Measurements from ENCODE around the gene KDF1. TPM values are rescaled to one million over a fixed set of nuclear protein-coding genes. Genes with fewer than 3 reads are reported as not detected.
A peak's percentile ranks its signal among the peaks of the same experiment; 100 is the strongest.

KDF1 gene
- total and polyA plus RNA-seq, 2 donors (not counting 3 experiments of a cell fraction or from before 2014, with no cell fraction given): not detected

DNA sequence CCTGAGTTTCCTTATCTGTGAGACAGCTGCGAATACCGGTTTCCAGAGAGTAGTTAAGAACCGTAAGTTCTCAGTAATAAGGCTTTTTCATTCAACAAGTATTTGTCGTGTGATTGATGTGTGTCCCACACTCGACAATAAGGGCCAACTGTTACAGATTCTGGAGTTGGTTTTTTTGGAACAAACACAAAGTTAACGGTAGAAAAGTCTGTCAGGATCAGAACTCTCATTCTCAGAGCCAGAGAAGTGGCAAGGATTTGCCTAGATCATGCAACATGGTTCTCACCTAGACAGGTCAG, 37.9 kb downstream of the KDF1 start:
- DNase-seq (ENCODE audit: low read depth, low spot score) (peak; percentile 10), FAIRE-seq (peak; percentile 81)
- H3K27me3 ChIP-seq (ENCODE audit: control insufficient read depth in 2 of 2, insufficient read depth in 2 of 2, low read length in 2 of 2): no peaks in the 10 kb centered on the region
- peaks cover 26% of the 10 kb centered on the region for H3K4me1 ChIP-seq (ENCODE audit: control insufficient read depth, extremely low read depth, insufficient read depth, low read length)
- TF ChIP-seq FOS (IDR thresholded peaks at IDR 0.05; ENCODE audit: borderline replicate concordance, insufficient read depth, low read length): no peak
- TF ChIP-seq POLR2AphosphoS5 (IDR thresholded peaks at IDR 0.05; ENCODE audit: insufficient read depth, low read depth, low read length): peak; percentile 3
- POLR2A ChIA-PET: no interaction called here
- no peaks in the 10 kb centered on the region for H3K9me3 ChIP-seq (replicated peaks; ENCODE audit: control insufficient read depth, insufficient read depth, low read length)
- CTCF ChIA-PET: no interaction called here
- no peak overlapping the region for H2AFZ ChIP-seq (ENCODE audit: low read depth, low read length)
- H3K36me3 ChIP-seq (ENCODE audit: control insufficient read depth in 2 of 2, extremely low read depth in 1 of 2, insufficient read depth in 2 of 2, low read length in 2 of 2): peaks cover 11 to 12% of the 10 kb centered on the region in 2 experiments
- H3K4me2 ChIP-seq (ENCODE audit: insufficient read depth, low read length): peak overlapping the region; percentile 80
- H3K9me1 ChIP-seq (replicated peaks; ENCODE audit: control insufficient read depth, extremely low read depth, insufficient read depth, low read length): no peaks in the 10 kb centered on the region
- intact Hi-C loops (cut with micrococcal nuclease) (no loop called here), dilution Hi-C loops (cut with MboI; ENCODE audit: extremely low pct_ligation_motif_present, low sequenced_read_pairs) (no loop called here)
- no peaks in the 10 kb centered on the region for H4K20me1 ChIP-seq (replicated peaks; ENCODE audit: control insufficient read depth, extremely low read depth, insufficient read depth, low read length)
- TSS peak; percentile 57 for BruUV-seq (replicated peaks)
- peak overlapping the region; percentile 81 for H3K9ac ChIP-seq (replicated peaks; ENCODE audit: extremely low read depth, insufficient read depth, low read length)
- peak overlapping the region; percentile 49 to 100 (median 74) for H3K4me3 ChIP-seq (replicated peaks in 1 of 3; ENCODE audit: insufficient read depth in 1 of 3, low read depth in 1 of 3, low read length in 3 of 3)
- H3K79me2 ChIP-seq (ENCODE audit: control insufficient read depth, insufficient read depth, low read length): peaks cover 48% of the 10 kb centered on the region
- H3K27ac ChIP-seq (ENCODE audit: insufficient read depth, low read depth, low read length): peak overlapping the region; percentile 71

DNA sequence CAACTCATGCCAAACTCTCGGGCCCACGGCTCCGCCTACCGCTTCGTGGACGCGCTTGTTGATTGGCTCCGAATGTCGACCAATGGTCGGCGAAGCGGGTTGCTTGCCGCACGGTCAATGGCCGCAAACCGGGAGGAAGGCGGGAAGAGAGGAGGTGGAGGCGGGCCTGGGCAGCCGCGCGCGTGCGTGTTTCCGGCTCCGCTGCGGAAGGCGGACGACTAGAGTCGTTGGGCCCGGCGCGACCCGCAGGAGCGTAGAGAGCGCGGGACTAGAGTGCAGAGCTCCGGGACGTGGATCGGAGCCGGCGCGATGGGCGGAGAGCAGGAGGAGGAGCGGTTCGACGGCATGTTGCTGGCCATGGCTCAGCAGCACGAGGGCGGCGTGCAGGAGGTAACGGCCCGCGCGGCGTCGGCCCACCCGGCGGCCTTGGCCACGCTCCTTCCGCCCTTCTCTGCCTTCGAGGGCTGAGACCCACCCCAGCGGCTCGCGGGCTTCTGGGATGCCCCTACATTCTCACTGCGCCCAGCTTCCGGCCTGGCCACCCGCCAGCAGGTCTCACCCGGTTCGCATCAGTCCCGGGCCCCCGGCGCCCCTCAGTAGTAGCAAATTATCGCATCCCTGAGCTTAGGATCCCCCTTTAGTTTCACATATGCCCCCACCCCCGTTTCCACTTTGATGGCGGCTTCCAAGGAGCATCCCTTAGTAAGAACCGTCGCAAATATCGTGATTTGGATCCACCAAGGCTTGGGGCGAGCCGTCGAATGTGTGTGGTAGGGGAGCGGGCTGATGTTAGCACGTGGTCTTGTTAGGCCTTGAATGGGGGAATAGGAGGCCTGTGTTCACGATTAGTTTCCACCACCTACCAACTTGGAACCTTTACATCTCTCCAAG, 38.5 kb downstream of the KDF1 start, which contains the start of gene NUDC:
Gene NUDC (plus strand): TSS at position 204 of the 891 bp plus-strand sequence. CDS start 106 bp downstream, at position 310.
- Histone ChIP-seq H3K27me3 (ENCODE audit: control insufficient read depth in 2 of 2, insufficient read depth in 2 of 2, low read length in 2 of 2) (no peaks in the 10 kb centered on the region), H3K4me3 (replicated peaks in 1 of 3; ENCODE audit: insufficient read depth in 1 of 3, low read depth in 1 of 3, low read length in 3 of 3) (peak within 1 kb of the TSS; percentile 49 to 100 (median 74)), H3K9me1 (replicated peaks; ENCODE audit: control insufficient read depth, extremely low read depth, insufficient read depth, low read length) (no peaks in the 10 kb centered on the region), H3K4me1 (ENCODE audit: control insufficient read depth, extremely low read depth, insufficient read depth, low read length) (peaks cover 26% of the 10 kb centered on the region), H3K4me2 (ENCODE audit: insufficient read depth, low read length) (peak within 1 kb of the TSS; percentile 80), H3K79me2 (ENCODE audit: control insufficient read depth, insufficient read depth, low read length) (peaks cover 42% of the 10 kb centered on the region), H3K36me3 (ENCODE audit: control insufficient read depth in 2 of 2, extremely low read depth in 1 of 2, insufficient read depth in 2 of 2, low read length in 2 of 2) (peaks cover 9 to 11% of the 10 kb centered on the region in 2 experiments), H2AFZ (ENCODE audit: low read depth, low read length) (peak within 1 kb of the TSS; percentile 55), H3K9ac (replicated peaks; ENCODE audit: extremely low read depth, insufficient read depth, low read length) (peak within 1 kb of the TSS; percentile 81), H3K9me3 (replicated peaks; ENCODE audit: control insufficient read depth, insufficient read depth, low read length) (no peaks in the 10 kb centered on the region), H4K20me1 (replicated peaks; ENCODE audit: control insufficient read depth, extremely low read depth, insufficient read depth, low read length) (no peaks in the 10 kb centered on the region), H3K27ac (ENCODE audit: insufficient read depth, low read depth, low read length) (peak within 1 kb of the TSS; percentile 71)
- peak; percentile 98 for DNase-seq (ENCODE audit: low read depth, low spot score)
- ChIA-PET CTCF (interaction anchor here (1.5 kb wide), 1 partner anchor 22 kb away, joined by 4 read pairs; the partner anchor contains the start of gene GPATCH3), POLR2A (no interaction called here)
- intact Hi-C loops (cut with micrococcal nuclease) (loop anchor here (1.0 kb wide), 1 partner anchor 21 kb away; the partner anchor contains the start of gene GPATCH3), dilution Hi-C loops (cut with MboI; ENCODE audit: extremely low pct_ligation_motif_present, low sequenced_read_pairs) (no loop called here)
- no TSS peak for BruUV-seq (replicated peaks)
- peak; percentile 99 for FAIRE-seq
- TF ChIP-seq POLR2AphosphoS5 (IDR thresholded peaks at IDR 0.05; ENCODE audit: insufficient read depth, low read depth, low read length) (peak; percentile 91), POLR2A (IDR thresholded peaks at IDR 0.05; ENCODE audit: low read depth, low read length) (peak; percentile 95), JUN (IDR thresholded peaks at IDR 0.05; ENCODE audit: borderline replicate concordance, insufficient read depth, insufficient read length, low read depth) (no peak), GATA2 (IDR thresholded peaks at IDR 0.05; ENCODE audit: insufficient read depth, insufficient read length, low read depth, low read length) (no peak), FOS (IDR thresholded peaks at IDR 0.05; ENCODE audit: borderline replicate concordance, insufficient read depth, low read length) (no peak), MYC (IDR thresholded peaks at IDR 0.05; ENCODE audit: low read depth, low read length) (no peak), EZH2 (IDR thresholded peaks at IDR 0.05; ENCODE audit: borderline replicate concordance, low read depth, low read length, severe bottlenecking) (no peak)
- TF ChIP-seq, protein P1, sequence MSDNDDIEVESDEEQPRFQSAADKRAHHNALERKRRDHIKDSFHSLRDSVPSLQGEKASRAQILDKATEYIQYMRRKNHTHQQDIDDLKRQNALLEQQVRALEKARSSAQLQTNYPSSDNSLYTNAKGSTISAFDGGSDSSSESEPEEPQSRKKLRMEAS (IDR thresholded peaks at IDR 0.05; ENCODE audit: insufficient read depth, insufficient read length): peak; percentile 72
- TF ChIP-seq, protein P2, sequence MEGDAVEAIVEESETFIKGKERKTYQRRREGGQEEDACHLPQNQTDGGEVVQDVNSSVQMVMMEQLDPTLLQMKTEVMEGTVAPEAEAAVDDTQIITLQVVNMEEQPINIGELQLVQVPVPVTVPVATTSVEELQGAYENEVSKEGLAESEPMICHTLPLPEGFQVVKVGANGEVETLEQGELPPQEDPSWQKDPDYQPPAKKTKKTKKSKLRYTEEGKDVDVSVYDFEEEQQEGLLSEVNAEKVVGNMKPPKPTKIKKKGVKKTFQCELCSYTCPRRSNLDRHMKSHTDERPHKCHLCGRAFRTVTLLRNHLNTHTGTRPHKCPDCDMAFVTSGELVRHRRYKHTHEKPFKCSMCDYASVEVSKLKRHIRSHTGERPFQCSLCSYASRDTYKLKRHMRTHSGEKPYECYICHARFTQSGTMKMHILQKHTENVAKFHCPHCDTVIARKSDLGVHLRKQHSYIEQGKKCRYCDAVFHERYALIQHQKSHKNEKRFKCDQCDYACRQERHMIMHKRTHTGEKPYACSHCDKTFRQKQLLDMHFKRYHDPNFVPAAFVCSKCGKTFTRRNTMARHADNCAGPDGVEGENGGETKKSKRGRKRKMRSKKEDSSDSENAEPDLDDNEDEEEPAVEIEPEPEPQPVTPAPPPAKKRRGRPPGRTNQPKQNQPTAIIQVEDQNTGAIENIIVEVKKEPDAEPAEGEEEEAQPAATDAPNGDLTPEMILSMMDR (IDR thresholded peaks at IDR 0.05; ENCODE audit: extremely low read depth in 1 of 2, insufficient read depth in 1 of 2, low read depth in 1 of 2, low read length in 2 of 2): no peak

All from endothelial cell of umbilical vein (primary cell).